GM18873 (cell line): Measurements from ENCODE around the gene IGF1R.

Source experiments
- ATAC-seq: cut with Tn5 transposase; IDR thresholded peaks from one replicate; pipeline ENCODE4 v1.9.1; 2021; ENCODE audit warnings: mild to moderate bottlenecking, moderate library complexity, moderate number of reproducible peaks; ENCODE audit not compliant: unreplicated experiment, low FRiP score

Gene IGF1R

GRCh38 chr15:98699591-98700424 lies 51.5 kb downstream of the IGF1R start:
- ATAC-seq = no peak

- no peak for ATAC-seq
These were observed 52.2 kb downstream of the IGF1R start for GRCh38 chr15:98700519-98700918.

GRCh38 chr15:98703126-98703685 lies 54.9 kb downstream of the IGF1R start:
- ATAC-seq = no peak

GRCh38 chr15:98705070-98705469 lies 56.7 kb downstream of the IGF1R start:
- no peak for ATAC-seq

DNA sequence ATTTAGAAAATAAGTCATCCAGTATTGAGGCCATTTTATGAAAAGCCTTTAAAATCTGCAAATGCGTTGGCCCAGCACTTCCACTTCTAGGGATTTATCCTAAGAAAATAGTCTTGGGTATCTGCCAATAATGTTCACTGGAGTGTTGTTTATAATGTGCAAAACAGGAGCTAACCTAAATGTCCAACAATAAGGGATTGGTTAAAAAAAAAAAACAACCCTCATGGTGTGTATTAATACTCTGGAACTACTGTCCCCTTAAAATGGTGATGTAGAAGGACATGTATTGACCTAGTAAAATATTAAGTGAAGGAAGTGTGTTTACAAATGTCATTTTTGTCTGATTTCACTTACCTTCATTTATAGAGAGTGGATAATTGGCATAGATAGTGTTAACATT lies 58.0 kb downstream of the IGF1R start:
- ATAC-seq = no peak

DNA sequence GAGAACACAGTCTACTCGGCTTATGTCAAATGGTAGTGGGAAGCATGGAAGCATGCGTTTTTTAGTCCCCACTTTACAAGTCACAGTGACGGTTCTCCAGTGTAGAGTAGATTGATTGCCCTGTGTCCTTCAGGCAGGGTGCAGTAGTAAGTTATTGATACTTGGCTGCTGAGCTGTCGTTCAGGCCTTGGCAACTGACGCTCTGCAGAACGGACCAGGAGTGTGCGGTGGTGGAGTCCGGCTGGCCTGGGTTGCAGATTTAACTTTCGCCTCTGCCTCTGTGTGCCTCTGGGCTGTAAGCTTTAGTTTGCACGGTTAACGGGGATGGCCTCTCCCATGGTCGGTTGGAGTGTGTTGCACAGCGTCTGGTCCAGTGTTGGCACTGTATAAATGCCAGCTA lies 58.6 kb downstream of the IGF1R start:
- no peak for ATAC-seq

DNA sequence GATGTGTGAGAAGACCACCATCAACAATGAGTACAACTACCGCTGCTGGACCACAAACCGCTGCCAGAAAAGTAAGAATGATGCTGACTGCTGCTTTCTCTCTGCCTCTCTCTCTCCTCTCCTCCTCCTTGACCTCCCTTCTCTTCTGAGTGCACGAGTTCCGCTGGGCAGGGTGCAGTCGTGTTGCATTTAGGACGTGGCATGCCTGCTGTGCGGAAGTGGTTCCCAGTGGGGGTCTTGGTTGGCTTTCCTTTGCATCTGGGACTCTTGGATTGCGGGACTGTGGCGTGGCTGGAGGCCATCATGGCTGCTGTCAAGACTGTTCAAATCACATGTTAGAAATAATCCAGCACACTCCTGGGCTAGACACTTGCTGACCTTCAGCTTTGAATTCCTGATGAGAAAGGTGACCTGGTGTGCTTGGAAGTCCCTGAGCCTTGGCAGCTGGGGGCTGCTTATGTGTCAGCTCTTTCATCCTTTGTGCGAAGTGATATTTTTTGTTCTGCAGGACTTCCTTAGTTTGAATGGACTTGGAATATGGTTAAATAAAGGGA lies 59.8 kb downstream of the IGF1R start:
- ATAC-seq = no peak

DNA sequence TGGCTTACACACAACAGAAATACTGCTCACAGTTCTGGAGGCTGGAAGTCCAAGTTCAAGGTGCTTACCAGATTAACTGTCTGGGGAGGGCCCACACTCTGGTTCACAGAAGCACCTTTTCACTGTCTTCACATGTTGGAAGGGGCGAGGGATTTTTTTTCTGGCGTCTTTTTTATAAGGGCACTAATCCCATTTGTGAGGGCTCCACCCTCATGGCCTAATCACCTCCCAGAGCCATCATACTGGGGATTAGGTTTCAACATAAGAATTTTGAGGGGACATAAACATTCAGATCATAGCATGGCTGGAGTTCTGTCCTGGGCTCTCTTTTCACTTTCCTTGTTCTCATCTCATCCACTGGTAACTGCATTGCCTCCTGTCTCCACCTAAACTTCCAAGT lies 63.5 kb downstream of the IGF1R start:
- no peak for ATAC-seq

DNA sequence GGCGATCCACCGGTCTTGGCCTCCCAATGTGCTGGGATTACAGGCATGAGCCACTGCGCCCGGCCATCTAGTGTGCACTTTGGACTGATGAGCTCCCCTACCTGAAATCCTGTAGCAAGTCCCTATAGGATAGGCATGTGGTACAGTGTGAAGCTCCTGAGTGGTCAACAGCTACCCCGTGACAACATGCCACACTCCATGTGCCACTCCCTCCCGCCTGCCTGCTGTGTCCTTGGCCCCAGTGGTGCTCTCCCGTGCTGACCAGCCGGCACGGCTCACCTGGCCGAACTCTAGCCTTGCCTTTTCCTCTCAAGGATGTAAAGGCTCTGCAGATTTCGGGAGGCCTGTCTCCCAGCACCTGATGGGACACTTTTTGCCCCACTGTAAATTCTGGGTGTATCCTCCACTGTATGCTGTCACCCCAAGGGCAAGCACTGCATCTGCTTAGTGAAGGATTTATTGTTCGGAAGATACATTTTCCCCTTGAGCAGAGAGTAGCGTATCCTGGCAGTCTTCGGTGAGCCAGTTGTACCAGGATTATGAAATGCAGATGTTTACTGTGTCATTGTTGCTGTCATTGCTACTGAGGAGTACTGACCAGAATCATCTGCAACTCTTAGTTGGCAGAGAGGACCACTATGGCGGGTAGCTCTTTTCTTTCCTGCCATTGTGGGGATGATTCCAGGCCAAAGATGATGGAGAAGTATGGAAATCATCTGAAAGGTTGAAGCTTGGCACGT lies 64.7 kb downstream of the IGF1R start:
- ATAC-seq = no peak

GRCh38 chr15:98713585-98714001 lies 65.3 kb downstream of the IGF1R start:
- no peak for ATAC-seq

GRCh38 chr15:98714922-98715321 lies 66.6 kb downstream of the IGF1R start:
- ATAC-seq = no peak

DNA sequence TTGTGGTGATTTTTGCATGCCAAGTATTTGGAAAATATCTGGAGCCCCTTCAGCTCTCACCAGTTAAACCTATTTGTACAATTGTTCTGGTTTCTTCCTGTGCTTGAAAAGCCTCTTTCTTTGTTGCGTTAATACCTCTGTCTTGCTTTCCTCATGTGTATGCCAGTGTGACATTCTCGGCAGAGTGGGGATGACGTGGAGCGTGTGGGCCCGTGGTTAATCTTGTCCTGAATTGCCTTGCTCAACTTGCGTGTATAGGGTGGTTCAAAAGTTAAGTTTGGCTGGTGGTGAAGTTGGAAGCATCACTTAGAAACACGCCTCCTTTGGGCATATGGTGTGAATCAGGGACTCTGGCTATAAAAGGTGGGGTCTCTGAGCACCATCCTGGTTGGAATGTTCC lies 67.1 kb downstream of the IGF1R start:
- no peak for ATAC-seq

- no peak for ATAC-seq
These were observed 67.6 kb downstream of the IGF1R start for GRCh38 chr15:98715890-98716443.

DNA sequence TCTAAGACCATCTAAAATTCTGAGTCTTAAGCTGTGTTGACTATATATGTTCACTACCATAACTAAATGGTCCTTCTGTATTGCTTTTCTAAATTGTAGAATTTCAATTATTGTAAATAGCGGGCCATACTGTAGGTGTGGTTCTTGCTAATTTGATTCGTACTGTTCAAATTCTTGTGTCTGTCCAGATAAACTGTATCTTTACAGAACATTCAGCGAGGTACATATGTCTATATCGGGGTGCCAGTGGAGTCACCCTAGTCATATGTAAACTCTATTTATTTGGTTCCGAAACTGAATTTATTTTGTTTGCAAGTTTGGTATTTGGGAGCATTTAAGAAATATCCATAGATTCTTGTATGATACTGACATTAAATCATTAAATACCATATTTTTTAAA lies 69.0 kb downstream of the IGF1R start:
- ATAC-seq = no peak

- ATAC-seq = no peak
These were observed 69.6 kb downstream of the IGF1R start for GRCh38 chr15:98717942-98718341.

DNA sequence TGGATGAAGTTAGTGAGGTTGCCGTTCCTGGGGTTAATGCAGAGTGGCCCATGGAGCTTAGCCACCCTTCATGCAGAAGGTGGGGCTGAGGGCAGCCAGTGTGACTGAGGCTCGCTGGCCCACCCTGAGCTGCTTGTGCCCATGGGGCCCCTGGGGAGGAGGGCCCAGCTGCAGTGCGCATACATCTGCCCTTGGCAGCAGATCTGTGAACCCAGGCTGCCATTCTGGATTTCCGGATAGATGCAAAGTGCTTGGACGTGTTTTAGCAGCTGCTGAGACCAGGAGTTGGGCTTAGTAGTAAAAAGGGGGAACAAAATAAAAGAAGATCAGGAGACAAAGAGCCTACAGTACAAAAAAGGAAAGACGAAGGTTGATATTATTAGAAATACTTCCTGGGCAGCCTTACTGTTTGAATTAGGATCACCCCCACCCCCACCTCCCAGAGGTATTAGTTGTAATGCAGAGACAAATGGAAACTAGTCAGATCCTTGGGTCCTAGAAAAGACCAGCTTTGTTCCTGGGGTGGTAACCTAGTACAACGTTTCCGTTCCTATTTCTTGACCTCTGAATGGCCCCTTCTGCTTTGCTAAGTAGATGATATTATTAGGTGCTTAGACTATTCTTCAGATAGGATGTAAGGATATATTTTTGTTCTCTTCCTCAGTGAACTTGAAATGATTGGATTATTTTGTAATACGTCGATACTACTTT lies 70.2 kb downstream of the IGF1R start:
- no peak for ATAC-seq

GRCh38 chr15:98719137-98719740 lies 70.9 kb downstream of the IGF1R start:
- no peak for ATAC-seq

DNA sequence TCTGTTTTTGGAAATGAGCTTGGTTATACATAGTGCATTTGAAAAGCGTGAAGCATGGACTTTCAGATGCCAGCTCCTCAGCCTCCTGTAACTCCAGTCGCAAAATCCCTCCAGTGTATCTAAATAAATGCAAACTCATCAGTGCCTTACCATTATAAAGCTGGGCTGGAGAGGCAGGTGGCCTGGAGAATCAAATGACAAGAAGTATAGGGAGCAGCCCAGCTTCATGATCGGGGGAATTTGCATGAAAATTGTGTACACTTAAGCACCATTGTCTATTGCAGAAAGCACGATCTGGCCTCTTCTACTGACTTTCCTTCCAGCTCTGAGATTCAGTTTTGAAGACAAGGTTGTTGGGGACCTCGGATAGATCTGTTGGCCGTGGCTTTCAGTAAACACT lies 71.7 kb downstream of the IGF1R start:
- ATAC-seq = no peak

GRCh38 chr15:98720577-98721565 lies 72.5 kb downstream of the IGF1R start:
- ATAC-seq = no peak
